ENCODE results near the gene UBXN4. TPM values are rescaled to one million over a fixed set of nuclear protein-coding genes. Genes with fewer than 3 reads are reported as not detected.

Gene UBXN4
- total and polyA plus RNA-seq, 2 donors (not counting 1 experiment from before 2014, with no cell fraction given), result 78.8 to 108 TPM

GRCh38 chr2:135736546-135736945 is 5.1 kb upstream of the UBXN4 start:
- Histone ChIP-seq H3K9ac (ENCODE audit: insufficient read depth, low read length) (no peak overlapping the region), H3K9me3 (ENCODE audit: control insufficient read depth, insufficient read depth, low read depth, low read length) (no peaks in the 10 kb centered on the region), H3K27ac (ENCODE audit: insufficient read depth, low read length) (no peak overlapping the region), H4K20me1 (ENCODE audit: control insufficient read depth, extremely low read depth, insufficient read depth, low read length) (no peaks in the 10 kb centered on the region), H3K79me2 (ENCODE audit: control insufficient read depth, insufficient read depth, low read length) (no peaks in the 10 kb centered on the region), H3K27me3 (ENCODE audit: control insufficient read depth, insufficient read depth, low read length) (no peaks in the 10 kb centered on the region), H3K4me3 (replicated peaks in 1 of 4; ENCODE audit: control extremely low read depth in 1 of 4, insufficient read depth in 1 of 4, low read depth in 3 of 4, low read length in 4 of 4) (no peak overlapping the region), H2AFZ (ENCODE audit: low read length) (no peak overlapping the region), H3K4me1 (ENCODE audit: control insufficient read depth, extremely low read depth, insufficient read depth, low read length) (no peaks in the 10 kb centered on the region), H3K4me2 (ENCODE audit: extremely low read depth, insufficient read depth, low read length) (no peak overlapping the region), H3K36me3 (ENCODE audit: control insufficient read depth, insufficient read depth, low read length) (no peaks in the 10 kb centered on the region)
- no peak for DNase-seq (ENCODE audit: low read depth in 2 of 2)
- TF ChIP-seq EZH2 (IDR thresholded peaks at IDR 0.05; ENCODE audit: low read length, missing control alignments) (no peak), CTCF (conservative IDR thresholded peaks at IDR 0.05 in 1 of 2, IDR thresholded peaks at IDR 0.05 in 1 of 2; ENCODE audit: low read depth in 1 of 2, low read length in 2 of 2) (no peak)

GRCh38 chr2:135740206-135740605 is 1.4 kb upstream of the UBXN4 start:
- Histone ChIP-seq H3K27me3 (ENCODE audit: control insufficient read depth, insufficient read depth, low read length) (no peaks in the 10 kb centered on the region), H3K4me1 (ENCODE audit: control insufficient read depth, extremely low read depth, insufficient read depth, low read length) (peaks cover 3% of the 10 kb centered on the region), H3K27ac (ENCODE audit: insufficient read depth, low read length) (no peak overlapping the region), H3K9me3 (ENCODE audit: control insufficient read depth, insufficient read depth, low read depth, low read length) (no peaks in the 10 kb centered on the region), H3K36me3 (ENCODE audit: control insufficient read depth, insufficient read depth, low read length) (no peaks in the 10 kb centered on the region), H3K9ac (ENCODE audit: insufficient read depth, low read length) (no peak overlapping the region), H4K20me1 (ENCODE audit: control insufficient read depth, extremely low read depth, insufficient read depth, low read length) (no peaks in the 10 kb centered on the region), H3K4me3 (replicated peaks in 1 of 4; ENCODE audit: control extremely low read depth in 1 of 4, insufficient read depth in 1 of 4, low read depth in 3 of 4, low read length in 4 of 4) (no peak overlapping the region), H2AFZ (ENCODE audit: low read length) (no peak overlapping the region), H3K79me2 (ENCODE audit: control insufficient read depth, insufficient read depth, low read length) (peaks cover 31% of the 10 kb centered on the region), H3K4me2 (ENCODE audit: extremely low read depth, insufficient read depth, low read length) (no peak overlapping the region)
- DNase-seq (ENCODE audit: low read depth in 2 of 2), result no peak
- TF ChIP-seq CTCF (conservative IDR thresholded peaks at IDR 0.05 in 1 of 2, IDR thresholded peaks at IDR 0.05 in 1 of 2; ENCODE audit: low read depth in 1 of 2, low read length in 2 of 2) (no peak), EZH2 (IDR thresholded peaks at IDR 0.05; ENCODE audit: low read length, missing control alignments) (no peak)

GRCh38 chr2:135741043-135741394 is 636 bp upstream of the UBXN4 start:
- no peaks in the 10 kb centered on the region for H3K36me3 ChIP-seq (ENCODE audit: control insufficient read depth, insufficient read depth, low read length)
- peaks cover 38% of the 10 kb centered on the region for H3K79me2 ChIP-seq (ENCODE audit: control insufficient read depth, insufficient read depth, low read length)
- H3K27ac ChIP-seq (ENCODE audit: insufficient read depth, low read length), result no peak overlapping the region
- H3K27me3 ChIP-seq (ENCODE audit: control insufficient read depth, insufficient read depth, low read length), result no peaks in the 10 kb centered on the region
- H3K4me2 ChIP-seq (ENCODE audit: extremely low read depth, insufficient read depth, low read length), result no peak overlapping the region
- no peaks in the 10 kb centered on the region for H3K9me3 ChIP-seq (ENCODE audit: control insufficient read depth, insufficient read depth, low read depth, low read length)
- H4K20me1 ChIP-seq (ENCODE audit: control insufficient read depth, extremely low read depth, insufficient read depth, low read length), result no peaks in the 10 kb centered on the region
- TF ChIP-seq EZH2 (IDR thresholded peaks at IDR 0.05; ENCODE audit: low read length, missing control alignments) (no peak), CTCF (conservative IDR thresholded peaks at IDR 0.05 in 1 of 2, IDR thresholded peaks at IDR 0.05 in 1 of 2; ENCODE audit: low read depth in 1 of 2, low read length in 2 of 2) (no peak)
- peak overlapping the region; percentile 92 for H2AFZ ChIP-seq (ENCODE audit: low read length)
- no peak overlapping the region for H3K9ac ChIP-seq (ENCODE audit: insufficient read depth, low read length)
- H3K4me1 ChIP-seq (ENCODE audit: control insufficient read depth, extremely low read depth, insufficient read depth, low read length), result peaks cover 3% of the 10 kb centered on the region
- H3K4me3 ChIP-seq (replicated peaks in 1 of 4; ENCODE audit: control extremely low read depth in 1 of 4, insufficient read depth in 1 of 4, low read depth in 3 of 4, low read length in 4 of 4), result peak overlapping the region in 1 of 4 experiments; percentile 92
- DNase-seq (ENCODE audit: low read depth in 2 of 2), result no peak
